HepG2 (cell line): ENCODE data around the gene RAB35. TPM values are rescaled to one million over a fixed set of nuclear protein-coding genes. Genes with fewer than 3 reads are reported as not detected.

ENCODE experiments used
- BRF2 ChIP-seq: sonication (generic); formaldehyde crosslinking; IDR thresholded peaks from 2 replicates; pipeline ENCODE4 v1.8.1; 2022; ENCODE audit warnings: mild to moderate bottlenecking, missing genetic modification reagents
- FOXK2 ChIP-seq: fragments of 450-650 bp; IDR thresholded peaks from 2 replicates; pipeline ENCODE4 v1.6.1; 2016
- HINFP ChIP-seq: sonication (generic); formaldehyde crosslinking; IDR thresholded peaks from 2 replicates; pipeline ENCODE4 v1.4.0; 2020; ENCODE audit warnings: low read depth, mild to moderate bottlenecking, missing genetic modification reagents
- HNF4A ChIP-seq: sonication (generic); formaldehyde crosslinking; IDR thresholded peaks from 2 replicates; pipeline ENCODE4 v1.4.0; 2020; ENCODE audit warnings: missing genetic modification reagents
- KLF16 ChIP-seq, 2 experiments: sonication (generic) in 1 of 2; formaldehyde crosslinking in 1 of 2; IDR thresholded peaks; 2 replicates each; pipeline versions ENCODE4 v1.6.1 to v1.8.0; 2016 to 2023; ENCODE audit warnings: missing genetic modification reagents in 2 of 2, missing compliant biosample characterization in 1 of 2
- KMT2B ChIP-seq: IDR thresholded peaks from 2 replicates; pipeline ENCODE4 v1.6.1; 2016; ENCODE audit warnings: missing genetic modification reagents, missing compliant biosample characterization
- MEF2D ChIP-seq: sonication (generic); formaldehyde crosslinking; IDR thresholded peaks from 2 replicates; pipeline ENCODE4 v1.5.1; 2020; ENCODE audit warnings: mild to moderate bottlenecking, missing genetic modification reagents
- PHF20 ChIP-seq: sonication (generic); formaldehyde crosslinking; IDR thresholded peaks from 2 replicates; pipeline ENCODE4 v1.5.0; 2020; ENCODE audit warnings: mild to moderate bottlenecking, missing genetic modification reagents
- SATB2 ChIP-seq: sonication (generic); formaldehyde crosslinking; IDR thresholded peaks from 2 replicates; pipeline ENCODE4 v1.5.0; 2020; ENCODE audit warnings: missing genetic modification reagents
- SOX13 ChIP-seq, 3 experiments: fragments of 450-650 bp in 1 of 3; sonication (generic) in 1 of 3; formaldehyde crosslinking in 1 of 3; IDR thresholded peaks in 2 of 3; conservative IDR thresholded peaks in 1 of 3; 2 replicates each; pipeline versions ENCODE4 v1.5.0 to v1.6.1; 2016 to 2020; ENCODE audit warnings: antibody characterized with exemption in 1 of 3, mild to moderate bottlenecking in 1 of 3, missing compliant biosample characterization in 1 of 3, missing genetic modification reagents in 1 of 3, moderate library complexity in 1 of 3
- THAP11 ChIP-seq: IDR thresholded peaks from 2 replicates; pipeline ENCODE4 v1.6.1; 2016; ENCODE audit warnings: missing biosample characterization, missing genetic modification reagents
- WIZ ChIP-seq: sonication (generic); formaldehyde crosslinking; IDR thresholded peaks from 2 replicates; pipeline ENCODE4 v1.5.1; 2020; ENCODE audit warnings: mild to moderate bottlenecking, missing genetic modification reagents
- ZBTB20 ChIP-seq: sonication (generic); formaldehyde crosslinking; IDR thresholded peaks from 2 replicates; pipeline ENCODE4 v1.8.1; 2023; ENCODE audit warnings: missing genetic modification reagents, low read depth, mild to moderate bottlenecking, borderline replicate concordance
- ZFAT ChIP-seq: sonication (generic); formaldehyde crosslinking; conservative IDR thresholded peaks from 2 replicates; pipeline ENCODE4 v1.8.1; 2023; ENCODE audit warnings: missing genetic modification reagents, inconsistent platforms
- ZNF232 ChIP-seq: sonication (generic); formaldehyde crosslinking; IDR thresholded peaks from 2 replicates; pipeline ENCODE4 v1.4.0; 2020; ENCODE audit warnings: missing genetic modification reagents, borderline replicate concordance
- ZNF264 ChIP-seq: sonication (generic); formaldehyde crosslinking; IDR thresholded peaks from 2 replicates; pipeline ENCODE4 v1.4.0; 2020; ENCODE audit warnings: missing genetic modification reagents
- ZNF543 ChIP-seq: sonication (generic); formaldehyde crosslinking; IDR thresholded peaks from 2 replicates; pipeline ENCODE4 v1.4.0; 2020; ENCODE audit warnings: mild to moderate bottlenecking, missing genetic modification reagents
- ZNF761 ChIP-seq: sonication (generic); formaldehyde crosslinking; conservative IDR thresholded peaks from 2 replicates; pipeline ENCODE4 v1.4.0; 2020; ENCODE audit warnings: mild to moderate bottlenecking, missing genetic modification reagents
- ZNF773 ChIP-seq: sonication (generic); formaldehyde crosslinking; IDR thresholded peaks from 2 replicates; pipeline ENCODE4 v1.4.0; 2020; ENCODE audit warnings: missing genetic modification reagents, borderline replicate concordance
- ZSCAN29 ChIP-seq: sonication (generic); formaldehyde crosslinking; conservative IDR thresholded peaks from 2 replicates; pipeline ENCODE4 v1.4.0; 2020; ENCODE audit warnings: mild to moderate bottlenecking, missing genetic modification reagents
- polyA plus RNA-seq, 8 experiments: library from polyadenylated mRNA; depleted of rRNA in 3 of 8; stranded (reverse) in 7 of 8; unstranded in 1 of 8; fragments of >200 nt; fragmentation: Illumina TruSeq in 4 of 8; extraction: Trizol in 4 of 8; gene quantifications; 2 replicates each; pipeline versions ENCODE4 v1.2.1 to v1.2.3, GENCODE V29; 2011 to 2016; ENCODE audit warnings: low read depth in 4 of 8, missing spikeins in 1 of 8, mixed read lengths in 1 of 8; ENCODE audit not compliant: insufficient read depth in 1 of 8
- total RNA-seq, 5 experiments: library from RNA; depleted of rRNA; stranded (reverse); fragments of >200 nt; fragmentation: Illumina TruSeq; extraction: Trizol; gene quantifications; 2 replicates each; pipeline ENCODE4 v1.2.3, GENCODE V29; 2016; ENCODE audit warnings: low read depth in 1 of 5
- TF ChIP-seq, protein P1 (sequence below): sonication (generic); formaldehyde crosslinking; conservative IDR thresholded peaks from 2 replicates; pipeline ENCODE4 v1.4.0; 2020; ENCODE audit warnings: missing genetic modification reagents
- TF ChIP-seq, protein P2 (sequence below): sonication (generic); formaldehyde crosslinking; conservative IDR thresholded peaks from 2 replicates; pipeline ENCODE4 v1.4.0; 2020; ENCODE audit warnings: missing genetic modification reagents

RAB35 gene
- total and polyA plus RNA-seq, 2 of the 13 experiments (the other 11 are each of a cell fraction or from before 2014, with no cell fraction given): 25.2 to 29.1 TPM

GRCh38 chr12:120116792-120117651 is 469 bp upstream of the RAB35 start (continued):
- TF ChIP-seq ZBTB20 (0 out of 2 replicates have a peak, but pooled peaks have one; percentile 27), ZNF773 (CRISPR knock-in tag) (0 out of 2 replicates have a peak, but pooled peaks have one; percentile 60), ZNF232 (peak; percentile 78), KLF16 (CRISPR knock-in tag; IDR thresholded peaks at IDR 0.05) (peak in 1 of 2 experiments; percentile 29; a peak in 1 of 4 replicates), SOX13 (IDR thresholded peaks at IDR 0.05) (no peak), SOX13 (CRISPR knock-in tag; conservative IDR thresholded peaks at IDR 0.05 in 1 of 2, IDR thresholded peaks at IDR 0.05 in 1 of 2) (0 out of 4 replicates have a peak, but pooled peaks of 1 of the 2 experiments have one; percentile 4), ZNF543 (CRISPR knock-in tag) (peak; percentile 86), ZSCAN29 (CRISPR knock-in tag) (peak; percentile 22; the same call in 1 of the 2 replicates), BRF2 (CRISPR knock-in tag) (0 out of 2 replicates have a peak, but pooled peaks have one; percentile 92), WIZ (CRISPR knock-in tag) (peak; percentile 88), KMT2B (peak; percentile 76; the same call in 1 of the 2 replicates), FOXK2 (no peak), ZNF264 (CRISPR knock-in tag) (0 out of 2 replicates have a peak, but pooled peaks have one; percentile 68), THAP11 (CRISPR knock-in tag) (peak; percentile 80), ZFAT (CRISPR knock-in tag) (peak; percentile 46; the same call in 1 of the 2 replicates), HINFP (CRISPR knock-in tag) (peak; percentile 67; the same call in 1 of the 2 replicates), MEF2D (CRISPR knock-in tag) (0 out of 2 replicates have a peak, but pooled peaks have one; percentile 5), HNF4A (CRISPR knock-in tag) (peak; percentile 28; the same call in 1 of the 2 replicates), SATB2 (CRISPR knock-in tag) (peak; percentile 82), ZNF761 (CRISPR knock-in tag) (peak; percentile 79), PHF20 (CRISPR knock-in tag) (0 out of 2 replicates have a peak, but pooled peaks have one; percentile 42)
- TF ChIP-seq, protein P1, sequence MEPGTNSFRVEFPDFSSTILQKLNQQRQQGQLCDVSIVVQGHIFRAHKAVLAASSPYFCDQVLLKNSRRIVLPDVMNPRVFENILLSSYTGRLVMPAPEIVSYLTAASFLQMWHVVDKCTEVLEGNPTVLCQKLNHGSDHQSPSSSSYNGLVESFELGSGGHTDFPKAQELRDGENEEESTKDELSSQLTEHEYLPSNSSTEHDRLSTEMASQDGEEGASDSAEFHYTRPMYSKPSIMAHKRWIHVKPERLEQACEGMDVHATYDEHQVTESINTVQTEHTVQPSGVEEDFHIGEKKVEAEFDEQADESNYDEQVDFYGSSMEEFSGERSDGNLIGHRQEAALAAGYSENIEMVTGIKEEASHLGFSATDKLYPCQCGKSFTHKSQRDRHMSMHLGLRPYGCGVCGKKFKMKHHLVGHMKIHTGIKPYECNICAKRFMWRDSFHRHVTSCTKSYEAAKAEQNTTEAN (CRISPR knock-in tag): peak; percentile 84
- TF ChIP-seq, protein P2, sequence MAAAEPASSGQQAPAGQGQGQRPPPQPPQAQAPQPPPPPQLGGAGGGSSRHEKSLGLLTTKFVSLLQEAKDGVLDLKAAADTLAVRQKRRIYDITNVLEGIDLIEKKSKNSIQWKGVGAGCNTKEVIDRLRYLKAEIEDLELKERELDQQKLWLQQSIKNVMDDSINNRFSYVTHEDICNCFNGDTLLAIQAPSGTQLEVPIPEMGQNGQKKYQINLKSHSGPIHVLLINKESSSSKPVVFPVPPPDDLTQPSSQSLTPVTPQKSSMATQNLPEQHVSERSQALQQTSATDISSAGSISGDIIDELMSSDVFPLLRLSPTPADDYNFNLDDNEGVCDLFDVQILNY: no peak
